H9 (cell line): Measurements from ENCODE around the gene ARHGAP11A. TPM values are rescaled to one million over a fixed set of nuclear protein-coding genes. Genes with fewer than 3 reads are reported as not detected.

Source experiments
- DNase-seq: peaks from one replicate; pipeline ENCODE4 v3.0.0-alpha.2; 2017
- H2AFZ ChIP-seq: one replicate; pipeline ENCODE4 v1.6.1; 2013; ENCODE audit warnings: mild to moderate bottlenecking, low read length, control low read depth, moderate library complexity
- H2AK5ac ChIP-seq: 2 replicates; pipeline ENCODE4 v1.6.1; 2013; ENCODE audit warnings: low read length, control low read depth, mixed read lengths; ENCODE audit not compliant: insufficient read length
- H2BK120ac ChIP-seq: one replicate; pipeline ENCODE4 v1.6.1; 2013; ENCODE audit warnings: low read depth, mild to moderate bottlenecking, low read length, control low read depth, inconsistent platforms; ENCODE audit not compliant: poor library complexity, severe bottlenecking
- H2BK12ac ChIP-seq: 2 replicates; pipeline ENCODE4 v1.6.1; 2013; ENCODE audit warnings: low read length, control low read depth, mixed read lengths, low read depth; ENCODE audit not compliant: insufficient read length
- H2BK15ac ChIP-seq: 2 replicates; pipeline ENCODE4 v1.6.1; 2013; ENCODE audit warnings: low read depth, low read length, control low read depth
- H2BK20ac ChIP-seq: one replicate; pipeline ENCODE4 v1.6.1; 2013; ENCODE audit warnings: low read depth, mild to moderate bottlenecking, low read length, control low read depth, inconsistent platforms; ENCODE audit not compliant: poor library complexity, severe bottlenecking
- H2BK5ac ChIP-seq: 2 replicates; pipeline ENCODE4 v1.6.1; 2013; ENCODE audit warnings: low read length, control low read depth, mixed read lengths; ENCODE audit not compliant: insufficient read length
- H3K14ac ChIP-seq: 2 replicates; pipeline ENCODE4 v1.6.1; 2013; ENCODE audit warnings: low read length, control low read depth; ENCODE audit not compliant: insufficient read depth
- H3K18ac ChIP-seq: 2 replicates; pipeline ENCODE4 v1.6.1; 2013; ENCODE audit warnings: low read depth, mild to moderate bottlenecking, mixed read lengths, low read length, control low read depth; ENCODE audit not compliant: insufficient read length
- H3K23ac ChIP-seq: 2 replicates; pipeline ENCODE4 v1.6.1; 2013; ENCODE audit warnings: low read length, control low read depth, mixed read lengths, low read depth; ENCODE audit not compliant: insufficient read length
- H3K23me2 ChIP-seq: 2 replicates; pipeline ENCODE4 v1.6.1; 2013; ENCODE audit warnings: low read depth, mild to moderate bottlenecking, mixed read lengths, low read length, control low read depth; ENCODE audit not compliant: insufficient read length, poor library complexity, severe bottlenecking
- H3K27ac ChIP-seq: 2 replicates; pipeline ENCODE4 v1.5.1; 2013; ENCODE audit warnings: low read length, control low read depth, mixed read lengths, low read depth; ENCODE audit not compliant: insufficient read length
- H3K27me3 ChIP-seq: 2 replicates; pipeline ENCODE4 v1.6.1; 2013; ENCODE audit warnings: low read length, control low read depth, inconsistent platforms; ENCODE audit not compliant: insufficient read depth
- H3K4ac ChIP-seq: 2 replicates; pipeline ENCODE4 v1.6.1; 2013; ENCODE audit warnings: low read depth, mild to moderate bottlenecking, control low read depth, inconsistent platforms, low read length, moderate library complexity
- H3K4me1 ChIP-seq: 2 replicates; pipeline ENCODE4 v1.6.1; 2013; ENCODE audit warnings: low read length, control low read depth, inconsistent platforms; ENCODE audit not compliant: insufficient read depth
- H3K4me2 ChIP-seq: 2 replicates; pipeline ENCODE4 v1.6.1; 2013; ENCODE audit warnings: low read length, control low read depth, mixed read lengths; ENCODE audit not compliant: insufficient read length, insufficient read depth
- H3K56ac ChIP-seq: 2 replicates; pipeline ENCODE4 v1.6.1; 2013; ENCODE audit warnings: low read depth, mild to moderate bottlenecking, mixed read lengths, low read length, control low read depth; ENCODE audit not compliant: insufficient read length
- H3K79me1 ChIP-seq: 2 replicates; pipeline ENCODE4 v1.6.1; 2013; ENCODE audit warnings: low read depth, mild to moderate bottlenecking, moderate library complexity, low read length, control low read depth, inconsistent platforms; ENCODE audit not compliant: insufficient read depth, poor library complexity, severe bottlenecking
- H3K79me2 ChIP-seq: 2 replicates; pipeline ENCODE4 v1.6.1; 2013; ENCODE audit warnings: low read length, control low read depth, inconsistent platforms; ENCODE audit not compliant: insufficient read depth
- H3K9ac ChIP-seq: 2 replicates; pipeline ENCODE4 v1.6.1; 2013; ENCODE audit warnings: low read length, control low read depth, mixed read lengths; ENCODE audit not compliant: insufficient read length; ENCODE audit errors: extremely low read depth
- H3K9me3 ChIP-seq: one replicate; pipeline ENCODE4 v1.6.1; 2013; ENCODE audit warnings: low read depth, low read length, inconsistent platforms; ENCODE audit not compliant: control insufficient read depth
- H3T11ph ChIP-seq: one replicate; pipeline ENCODE4 v1.6.1; 2013; ENCODE audit warnings: mild to moderate bottlenecking, low read length, control low read depth, inconsistent platforms
- H4K20me1 ChIP-seq: one replicate; pipeline ENCODE4 v1.6.1; 2013; ENCODE audit not compliant: control insufficient read depth, insufficient read length, insufficient read depth
- H4K5ac ChIP-seq: 2 replicates; pipeline ENCODE4 v1.6.1; 2013; ENCODE audit warnings: low read depth, mild to moderate bottlenecking, mixed read lengths, low read length, control low read depth; ENCODE audit not compliant: insufficient read length
- H4K8ac ChIP-seq: replicated peaks from 2 replicates; pipeline ENCODE4 v1.6.1; 2013; ENCODE audit warnings: low read length, control low read depth, mixed read lengths, low read depth; ENCODE audit not compliant: insufficient read length
- H4K91ac ChIP-seq: 2 replicates; pipeline ENCODE4 v1.6.1; 2013; ENCODE audit warnings: low read depth, mild to moderate bottlenecking, moderate library complexity, mixed read lengths, low read length, control low read depth; ENCODE audit not compliant: insufficient read length
- H3K27ac Mint-ChIP-seq, 3 experiments: 2 replicates in 2 of 3; 3 replicates in 1 of 3; pipeline ENCODE4 v1.8.0; 2020 to 2021; ENCODE audit warnings: mixed read lengths in 3 of 3, mild to moderate bottlenecking in 1 of 3, moderate library complexity in 1 of 3
- H3K27me3 Mint-ChIP-seq: 2 replicates; pipeline ENCODE4 v1.8.0; 2021; ENCODE audit warnings: low read depth, mild to moderate bottlenecking, moderate library complexity, mixed read lengths
- H3K36me3 Mint-ChIP-seq, 3 experiments: 2 replicates in 2 of 3; 3 replicates in 1 of 3; pipeline ENCODE4 v1.8.0; 2020 to 2021; ENCODE audit warnings: low read depth in 3 of 3, mixed read lengths in 3 of 3; ENCODE audit not compliant: insufficient read depth in 1 of 3
- H3K4me1 Mint-ChIP-seq, 2 experiments: 2 replicates each; pipeline ENCODE4 v1.8.0; 2020; ENCODE audit warnings: mixed read lengths in 2 of 2
- H3K4me3 Mint-ChIP-seq, 2 experiments: 2 replicates in 1 of 2; 3 replicates in 1 of 2; pipeline ENCODE4 v1.8.0; 2020 to 2021; ENCODE audit warnings: mild to moderate bottlenecking in 2 of 2, mixed read lengths in 2 of 2, moderate library complexity in 1 of 2
- H3K9me3 Mint-ChIP-seq, 2 experiments: 2 replicates in 1 of 2; 3 replicates in 1 of 2; pipeline ENCODE4 v1.8.0; 2020; ENCODE audit warnings: mild to moderate bottlenecking in 2 of 2, mixed read lengths in 2 of 2, moderate library complexity in 1 of 2
- CTCF ChIP-seq: fragments of 200-600 bp; sonication (generic); conservative IDR thresholded peaks from 3 replicates; pipeline ENCODE4 v1.8.0; 2021; ENCODE audit warnings: antibody characterized with exemption, mild to moderate bottlenecking
- WGBS: extraction: QIAGEN DNeasy Blood & Tissue Kit; methylation state at CpG from one replicate; pipeline ENCODE4 v1.1.7; 2013; ENCODE audit warnings: missing lambda C conversion rate, low lambda C conversion rate, mixed read lengths; ENCODE audit not compliant: insufficient read length; ENCODE audit errors: extremely low coverage; 5-methylcytosine and 5-hydroxymethylcytosine counted together
- total RNA-seq: library from RNA; stranded (reverse); gene quantifications from 2 replicates; pipeline ENCODE4 v1.2.1, GENCODE V29; 2021

The ARHGAP11A gene
- total RNA-seq, 1 experiment from 2014 or later: 94.4 TPM

DNA sequence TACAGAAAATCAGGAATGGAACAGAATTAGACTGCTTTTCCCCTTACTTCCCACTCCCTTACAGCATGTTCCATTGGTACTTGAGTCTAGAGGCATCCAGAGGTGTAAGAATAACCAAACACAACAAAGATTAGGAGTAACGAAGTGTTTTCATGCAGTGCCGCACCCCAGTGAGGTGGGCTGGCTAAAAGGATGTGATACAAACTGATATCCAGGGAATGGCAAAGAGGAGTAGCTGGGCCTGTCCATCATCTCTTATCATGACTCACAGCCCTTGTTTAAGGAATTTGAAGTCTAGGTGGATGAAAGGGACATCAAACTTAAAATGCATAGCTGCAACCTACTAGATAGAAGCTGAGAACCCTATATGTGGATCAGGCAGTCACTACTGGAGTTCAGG, 42.6 kb downstream of the ARHGAP11A start:
- Histone ChIP-seq H3K56ac (no peak overlapping the region), H2BK120ac (no peak overlapping the region), H4K20me1 (no peaks in the 10 kb centered on the region), H2BK20ac (no peak overlapping the region), H3K9ac (no peak overlapping the region), H2BK15ac (no peak overlapping the region), H3K79me2 (no peaks in the 10 kb centered on the region), H4K5ac (no peak overlapping the region), H3K23me2 (no peaks in the 10 kb centered on the region), H3K4ac (no peak overlapping the region), H3K18ac (no peak overlapping the region), H2BK5ac (no peak overlapping the region), H3K4me1 (no peaks in the 10 kb centered on the region; the same call in 1 of the 2 replicates), H2BK12ac (no peak overlapping the region), H3K14ac (no peak overlapping the region), H3T11ph (no peak overlapping the region), H2AFZ (no peak overlapping the region), H2AK5ac (no peak overlapping the region), H4K91ac (no peak overlapping the region), H3K9me3 (no peaks in the 10 kb centered on the region), H3K27me3 (no peaks in the 10 kb centered on the region), H3K23ac (no peak overlapping the region), H4K8ac (no peak overlapping the region), H3K4me2 (no peak overlapping the region), H3K27ac (no peak overlapping the region), H3K79me1 (no peaks in the 10 kb centered on the region)
- no peak for TF ChIP-seq CTCF
- no peaks in the 10 kb centered on the region; a peak in 1 of 5 replicates for H3K9me3 Mint-ChIP-seq
- H3K36me3 Mint-ChIP-seq: peaks cover 0 to 17% (median 6%) of the 10 kb centered on the region in 3 experiments; a peak in 2 of 7 replicates
- H3K4me3 Mint-ChIP-seq: no peak overlapping the region
- H3K27me3 Mint-ChIP-seq: no peaks in the 10 kb centered on the region
- no CpG with 5 or more reads among the region's 2 CpGs for WGBS
- peaks cover 24 to 35% of the 10 kb centered on the region in 2 experiments for H3K4me1 Mint-ChIP-seq
- H3K27ac Mint-ChIP-seq: no peak overlapping the region
- DNase-seq: no peak
